HG03066 (cell line): ENCODE data around the gene LRRC3B.
"Not testable (repeated sequence)": the region's sequence is repeated elsewhere in the genome, so short reads cannot be mapped to it uniquely, and the experiment has no call there.

Experiments used
- ATAC-seq: cut with Tn5 transposase; IDR thresholded peaks from one replicate; pipeline ENCODE4 v1.9.1; 2021; ENCODE audit warnings: low read depth; ENCODE audit not compliant: unreplicated experiment

LRRC3B gene

DNA sequence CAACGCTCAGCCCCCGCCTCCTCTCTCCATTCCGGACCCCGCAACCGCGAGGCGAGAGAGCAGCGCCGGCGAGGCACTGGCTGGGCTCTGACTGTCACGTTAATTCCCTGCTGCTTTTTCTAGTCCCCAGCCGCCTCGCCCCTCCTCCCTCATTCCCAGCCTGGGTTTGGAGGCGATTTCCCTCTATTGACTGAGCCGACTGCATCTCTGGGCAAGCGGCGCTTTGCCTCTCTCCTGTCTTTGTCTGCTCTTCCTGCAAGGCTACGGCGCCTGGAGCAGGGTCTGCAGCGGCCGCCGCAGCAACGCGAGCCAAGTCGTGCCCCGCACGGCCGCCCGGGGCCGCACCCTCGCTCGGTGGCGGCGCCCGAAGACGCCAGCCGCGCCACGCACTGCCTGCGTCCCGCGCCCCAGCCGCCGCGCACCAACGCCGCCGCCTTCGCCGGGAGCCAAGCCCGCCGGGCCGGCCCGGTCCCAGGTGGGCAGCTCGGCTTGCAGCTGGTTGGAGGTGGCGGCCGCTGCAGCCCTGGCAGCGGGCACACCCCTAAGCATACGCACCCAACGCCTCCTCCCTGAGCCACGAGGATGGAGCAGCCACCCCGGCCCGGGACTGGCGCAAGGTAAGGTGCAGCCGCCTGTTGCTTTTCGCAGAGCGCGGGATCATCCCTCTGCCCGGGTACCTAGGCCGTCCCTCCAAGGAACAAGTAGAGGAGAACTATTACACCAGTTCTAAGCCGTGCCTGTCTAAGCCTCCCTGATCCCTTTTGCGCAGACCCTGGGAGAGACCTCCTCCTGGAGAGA lies at the start of gene LRRC3B:
LRRC3B (plus strand) TSS at position 152 of the 798 bp plus-strand sequence. CDS start 86,901 bp downstream, outside the sequence.
- ATAC-seq = no peak

GRCh38 chr3:26574766-26575165 lies 47.8 kb upstream of the LRRC3B start:
- no peak for ATAC-seq

DNA sequence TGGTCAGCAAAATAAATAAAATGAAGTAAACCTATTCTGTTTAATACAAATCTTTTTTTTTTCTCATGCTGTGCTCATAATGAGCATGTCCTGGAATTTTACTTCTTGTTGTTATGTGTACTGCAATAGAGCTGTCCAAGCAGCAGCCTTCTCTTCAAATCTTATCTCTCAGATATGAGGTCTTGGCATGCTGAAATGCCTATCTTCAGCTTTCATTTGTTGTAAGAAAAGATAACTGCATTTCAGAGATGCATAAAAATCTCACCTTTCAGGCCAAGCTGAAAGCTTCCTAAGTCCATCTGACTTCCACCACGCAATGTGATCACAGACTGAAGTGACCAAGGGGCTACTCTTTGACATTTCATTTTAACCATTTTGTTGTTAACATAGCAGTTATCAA lies 43.5 kb upstream of the LRRC3B start:
- ATAC-seq = no peak

GRCh38 chr3:26587571-26587970 lies 35.0 kb upstream of the LRRC3B start:
- no peak for ATAC-seq

DNA sequence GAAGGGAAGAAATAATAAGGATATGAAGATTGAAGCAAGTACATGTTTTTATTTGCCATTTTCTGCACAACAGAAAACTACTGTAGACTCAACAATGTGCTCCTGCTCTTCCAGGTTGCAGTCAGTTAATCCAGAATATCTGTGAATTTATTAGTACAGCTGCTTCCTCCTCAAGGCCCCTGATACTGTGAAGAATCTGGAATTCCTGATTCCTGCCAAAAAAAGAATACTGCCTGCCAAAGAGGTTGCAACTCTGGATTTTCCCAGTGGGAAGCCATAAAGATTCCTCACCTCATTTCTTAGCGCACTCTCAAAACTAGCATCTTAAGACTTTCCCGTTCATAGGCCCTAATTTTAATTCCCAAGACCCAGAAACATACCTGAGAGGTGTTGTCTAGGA lies 33.6 kb upstream of the LRRC3B start:
- no peak for ATAC-seq

DNA sequence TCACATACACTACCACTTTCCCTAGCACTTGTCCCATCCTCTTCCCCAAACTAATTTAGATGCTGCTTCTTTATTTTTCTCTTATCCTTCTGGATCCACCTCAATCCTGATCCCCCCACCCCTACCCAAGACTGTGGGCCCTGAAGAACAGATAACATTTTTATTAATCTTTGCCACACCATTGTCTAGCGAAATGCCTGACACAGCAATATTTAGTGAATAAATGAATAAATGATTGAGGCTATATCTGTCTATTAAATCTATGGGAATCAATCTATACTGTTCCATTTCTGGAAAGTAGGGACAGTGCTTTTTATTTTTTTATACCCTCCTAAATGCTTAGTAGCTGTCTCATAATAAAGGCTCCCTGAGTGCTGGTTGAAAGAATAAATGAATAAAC lies 32.9 kb upstream of the LRRC3B start:
- ATAC-seq = no peak

DNA sequence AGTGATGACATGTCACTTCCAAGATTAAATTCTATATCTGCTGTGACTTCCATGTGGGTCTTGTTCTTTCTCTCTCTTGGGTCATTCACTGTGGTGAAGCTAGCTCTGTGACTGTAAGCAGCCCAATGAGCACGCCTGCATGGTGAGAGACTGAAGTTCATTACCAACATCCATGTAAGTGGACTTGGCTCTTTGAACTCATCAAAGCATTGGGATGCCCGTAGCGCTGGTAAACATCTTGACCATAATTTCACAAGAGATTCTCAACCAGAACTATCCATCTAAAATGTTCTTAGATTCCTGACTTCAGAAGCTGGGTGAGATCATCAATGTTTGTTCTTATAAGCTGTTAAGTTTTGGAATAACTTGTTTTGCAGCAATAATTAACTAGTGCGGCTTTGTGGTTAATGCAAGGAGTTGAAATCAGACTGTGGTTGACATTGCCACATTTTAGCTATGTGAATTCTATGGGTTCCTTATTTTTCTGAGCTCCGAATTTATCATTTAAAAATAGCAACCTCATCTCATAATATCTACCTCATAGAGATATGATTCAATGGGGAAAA lies 31.6 kb upstream of the LRRC3B start:
- ATAC-seq = no peak

- no peak for ATAC-seq
Observed at GRCh38 chr3:26591926-26592325, 30.6 kb upstream of the LRRC3B start.

- no peak for ATAC-seq
Observed at GRCh38 chr3:26592451-26592850, 30.1 kb upstream of the LRRC3B start.

- no peak for ATAC-seq
Observed at GRCh38 chr3:26596335-26596734, 26.2 kb upstream of the LRRC3B start.

GRCh38 chr3:26603311-26603710 lies 19.3 kb upstream of the LRRC3B start:
- ATAC-seq = not testable (repeated sequence)

DNA sequence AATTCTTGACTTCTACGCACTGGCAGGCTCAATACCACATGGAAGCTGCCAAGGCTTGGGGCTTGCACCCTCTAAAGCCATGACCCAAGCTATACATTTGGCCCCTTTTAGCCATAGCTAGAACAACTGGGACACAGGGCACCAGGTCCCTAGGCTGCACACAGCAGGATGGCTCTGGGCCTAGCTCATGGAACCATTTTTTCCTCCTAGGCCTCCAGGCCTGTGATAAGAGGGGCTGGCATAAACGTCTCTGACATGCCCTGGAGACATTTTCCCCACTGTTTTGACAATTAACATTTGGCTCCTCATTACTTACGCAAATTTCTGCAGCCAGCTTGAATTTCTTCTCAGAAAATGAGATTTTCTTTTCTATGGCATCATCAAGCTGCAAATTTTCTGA lies 18.8 kb upstream of the LRRC3B start:
- not testable (repeated sequence) for ATAC-seq

DNA sequence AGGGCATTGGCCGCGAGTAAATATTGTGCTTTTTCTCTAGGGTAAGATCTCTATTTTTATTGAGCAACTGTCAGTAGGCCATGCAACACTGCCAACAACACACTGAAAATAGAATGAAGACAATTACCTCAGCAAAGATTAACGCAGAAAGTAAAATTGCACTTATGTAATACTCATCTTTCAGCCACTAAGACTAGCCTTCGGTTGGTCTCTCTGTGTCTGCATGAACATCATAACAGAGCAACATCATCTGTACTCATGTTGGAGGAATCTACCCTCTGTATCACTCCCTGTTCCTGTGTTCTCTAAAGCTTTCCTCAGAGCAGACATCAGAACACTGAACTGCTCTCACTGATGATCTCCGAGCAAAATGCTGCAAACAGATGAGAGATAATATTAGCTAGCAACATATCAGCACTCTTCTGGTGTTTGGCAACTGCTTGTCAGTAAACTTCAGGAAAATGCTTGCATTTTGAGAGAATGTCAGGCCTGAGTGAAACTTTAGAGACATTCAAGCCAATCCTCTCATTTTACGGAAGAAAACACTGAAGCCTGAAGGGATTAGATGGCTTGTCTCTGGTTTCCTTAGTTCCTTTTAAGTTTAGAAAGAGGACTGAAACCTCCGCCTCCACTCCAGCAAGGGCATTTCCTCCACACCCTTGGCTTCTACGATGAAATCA lies 8.4 kb upstream of the LRRC3B start:
- no peak for ATAC-seq

GRCh38 chr3:26621176-26621575 lies 1.4 kb upstream of the LRRC3B start:
- no peak for ATAC-seq

DNA sequence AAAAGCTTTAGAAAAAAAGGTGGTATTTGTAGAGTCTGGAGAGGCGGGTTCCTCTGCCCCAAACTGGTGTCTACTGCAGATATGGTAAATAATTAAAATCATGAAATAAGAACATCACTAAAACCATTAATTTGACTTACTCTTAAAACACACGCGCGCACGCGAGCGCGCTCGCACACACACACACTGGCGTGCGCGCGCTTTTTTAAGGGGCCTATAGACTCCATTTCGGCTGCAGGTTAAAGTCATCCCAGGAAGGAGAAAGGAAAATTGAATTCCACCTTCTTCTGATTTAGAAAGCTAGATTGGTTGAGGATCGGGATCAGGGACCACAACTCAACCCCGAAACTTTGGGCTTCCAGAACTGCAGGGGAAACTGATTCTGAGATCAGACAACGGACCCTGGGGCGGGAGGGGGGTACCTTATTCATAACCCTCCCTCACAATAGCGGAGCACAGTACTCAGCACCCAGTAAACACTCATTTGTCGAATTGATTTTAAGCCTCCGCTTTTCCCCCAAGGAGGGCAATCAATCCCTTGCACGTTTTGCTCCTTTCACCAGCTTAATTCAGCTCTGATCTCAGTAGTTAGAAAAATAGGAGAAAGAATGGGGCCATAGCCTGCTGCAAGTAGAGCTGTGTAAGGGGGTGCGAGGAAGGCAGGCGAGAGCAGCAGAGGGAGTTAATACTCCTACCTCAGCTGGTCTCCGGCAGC lies 509 bp upstream of the LRRC3B start:
- no peak for ATAC-seq

GRCh38 chr3:26623419-26624208 lies 1.0 kb downstream of the LRRC3B start:
- ATAC-seq = no peak

- no peak for ATAC-seq
Observed at GRCh38 chr3:26624209-26624765, 1.7 kb downstream of the LRRC3B start.

DNA sequence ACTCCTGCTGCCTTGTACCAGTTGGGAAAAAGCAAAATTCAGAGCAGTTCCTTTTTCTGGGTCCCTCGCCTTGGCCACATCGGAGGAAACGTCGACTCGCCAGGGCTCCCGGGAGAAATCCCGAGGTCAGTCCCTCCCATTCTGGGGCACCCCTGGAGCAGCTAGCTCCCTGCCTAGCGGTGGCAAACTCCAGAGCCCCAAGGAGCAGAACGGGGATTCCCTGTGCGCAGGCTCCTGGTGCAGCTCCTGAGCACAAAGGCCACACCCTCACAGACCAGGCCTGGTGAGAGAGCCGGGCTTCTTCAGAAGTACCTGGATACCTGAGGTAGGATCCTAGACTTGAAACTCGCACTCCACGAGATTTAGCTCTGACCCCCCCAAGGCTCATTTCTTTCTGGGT lies 2.6 kb downstream of the LRRC3B start:
- no peak for ATAC-seq

GRCh38 chr3:26627080-26627479 lies 4.5 kb downstream of the LRRC3B start:
- ATAC-seq = no peak

GRCh38 chr3:26628915-26629314 lies 6.3 kb downstream of the LRRC3B start:
- ATAC-seq = no peak
